Activated CD4-positive, CD25-positive, alpha-beta regulatory T cell (primary cell): ENCODE data around the gene ZNF189.

Experiments
- DNase-seq, 4 experiments: peaks; one replicate each; lab custom pipeline; 2025; lab: John Stamatoyannopoulos, UW

Gene ZNF189

GRCh38 chr9:101419863-101420262 lies 21.2 kb downstream of the ZNF189 start:
- no peak for DNase-seq

- DNase-seq = no peak
These were observed 23.0 kb downstream of the ZNF189 start for GRCh38 chr9:101421653-101422065.

GRCh38 chr9:101427358-101427757 lies 28.7 kb downstream of the ZNF189 start:
- DNase-seq = no peak

GRCh38 chr9:101427957-101428655 lies 29.5 kb downstream of the ZNF189 start:
- no peak for DNase-seq

GRCh38 chr9:101428909-101429308 lies 30.3 kb downstream of the ZNF189 start:
- DNase-seq = no peak

- no peak for DNase-seq
These were observed 31.1 kb downstream of the ZNF189 start for GRCh38 chr9:101429736-101430135.

- no peak for DNase-seq
These were observed 33.5 kb downstream of the ZNF189 start for GRCh38 chr9:101432171-101432570.

GRCh38 chr9:101432740-101433139 lies 34.1 kb downstream of the ZNF189 start:
- DNase-seq = no peak

GRCh38 chr9:101433229-101433628 lies 34.6 kb downstream of the ZNF189 start:
- no peak for DNase-seq

- DNase-seq = no peak
These were observed 36.3 kb downstream of the ZNF189 start for GRCh38 chr9:101434998-101435397.

- no peak for DNase-seq
These were observed 37.0 kb downstream of the ZNF189 start, which contains the start of gene ALDOB for GRCh38 chr9:101435601-101436079. Gene ALDOB, minus strand, starts transcription at chr9:101435774. Its CDS starts 4,887 bp downstream, at chr9:101430887.

GRCh38 chr9:101437806-101438232 lies 39.2 kb downstream of the ZNF189 start:
- DNase-seq = no peak

- no peak for DNase-seq
These were observed 39.9 kb downstream of the ZNF189 start for GRCh38 chr9:101438523-101438922.

- DNase-seq = no peak
These were observed 42.1 kb downstream of the ZNF189 start for GRCh38 chr9:101440714-101441230.

- DNase-seq = no peak
These were observed 43.7 kb downstream of the ZNF189 start for GRCh38 chr9:101442318-101442717.

GRCh38 chr9:101442736-101443135 lies 44.1 kb downstream of the ZNF189 start:
- no peak for DNase-seq

GRCh38 chr9:101443364-101443771 lies 44.7 kb downstream of the ZNF189 start:
- no peak for DNase-seq

- DNase-seq = no peak
These were observed 46.8 kb downstream of the ZNF189 start for GRCh38 chr9:101445353-101446029.

- no peak for DNase-seq
These were observed 48.1 kb downstream of the ZNF189 start for GRCh38 chr9:101446732-101447131.

- no peak for DNase-seq
These were observed 50.0 kb downstream of the ZNF189 start for GRCh38 chr9:101448680-101449070.

- peak in 2 of 4 experiments; percentile 1 to 6 for DNase-seq
These were observed 50.5 kb downstream of the ZNF189 start for GRCh38 chr9:101449071-101449721.

GRCh38 chr9:101450931-101451330 lies 52.3 kb downstream of the ZNF189 start:
- DNase-seq = no peak

GRCh38 chr9:101451498-101451897 lies 52.8 kb downstream of the ZNF189 start:
- DNase-seq = no peak
